ENCODE measurements around the gene AFF3. TPM values are rescaled to one million over a fixed set of nuclear protein-coding genes. Genes with fewer than 3 reads are reported as not detected.

AFF3 gene
- total RNA-seq, 4 donors from 2014 or later = 8.5 to 77.2 (median 27.1) TPM

- no peak for DNase-seq
- intact Hi-C loops (cut with DNase I; ENCODE audit: low total_unique reads) = no loop called here
- Histone ChIP-seq H3K4me1 (no peaks in the 10 kb centered on the region), H3K27ac (no peak overlapping the region), H3K27me3 (no peaks in the 10 kb centered on the region), H3K36me3 (no peaks in the 10 kb centered on the region), H3K9me3 (no peaks in the 10 kb centered on the region), H3K4me3 (no peak overlapping the region)
- TF ChIP-seq POLR2A (IDR thresholded peaks at IDR 0.05) = no peak
These were observed 167.0 kb downstream of the AFF3 start for GRCh38 chr2:99975386-99975785.

- Histone ChIP-seq H3K4me3 (no peak overlapping the region), H3K4me1 (no peaks in the 10 kb centered on the region)
These were observed 167.6 kb downstream of the AFF3 start for GRCh38 chr2:99974682-99975375.

DNA sequence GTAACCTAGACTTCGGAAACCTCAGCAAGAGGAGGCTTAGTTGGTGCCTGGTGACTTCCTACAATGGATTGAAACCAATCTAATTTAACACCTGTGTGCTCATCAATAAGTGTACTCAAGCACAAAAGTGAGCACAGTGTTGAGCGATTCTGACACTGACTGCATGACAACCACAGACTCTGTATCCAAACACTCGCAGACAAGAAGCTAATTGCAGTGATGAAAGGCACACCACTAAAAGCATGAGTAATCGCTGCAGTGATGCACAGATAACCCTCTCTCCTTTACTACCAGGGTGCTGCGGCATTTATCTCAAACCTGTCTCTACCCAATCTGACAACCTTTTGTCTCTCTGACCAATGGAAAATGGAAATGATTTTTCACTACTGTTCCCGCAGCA lies 168.1 kb downstream of the AFF3 start:
- Histone ChIP-seq H3K4me1 (no peaks in the 10 kb centered on the region), H3K27ac (no peak overlapping the region), H3K9me3 (no peaks in the 10 kb centered on the region), H3K4me3 (no peak overlapping the region), H3K27me3 (no peaks in the 10 kb centered on the region), H3K36me3 (no peaks in the 10 kb centered on the region)
- intact Hi-C loops (cut with DNase I; ENCODE audit: low total_unique reads) = no loop called here
- TF ChIP-seq POLR2A (IDR thresholded peaks at IDR 0.05) = no peak
- TF ChIP-seq, protein P1, sequence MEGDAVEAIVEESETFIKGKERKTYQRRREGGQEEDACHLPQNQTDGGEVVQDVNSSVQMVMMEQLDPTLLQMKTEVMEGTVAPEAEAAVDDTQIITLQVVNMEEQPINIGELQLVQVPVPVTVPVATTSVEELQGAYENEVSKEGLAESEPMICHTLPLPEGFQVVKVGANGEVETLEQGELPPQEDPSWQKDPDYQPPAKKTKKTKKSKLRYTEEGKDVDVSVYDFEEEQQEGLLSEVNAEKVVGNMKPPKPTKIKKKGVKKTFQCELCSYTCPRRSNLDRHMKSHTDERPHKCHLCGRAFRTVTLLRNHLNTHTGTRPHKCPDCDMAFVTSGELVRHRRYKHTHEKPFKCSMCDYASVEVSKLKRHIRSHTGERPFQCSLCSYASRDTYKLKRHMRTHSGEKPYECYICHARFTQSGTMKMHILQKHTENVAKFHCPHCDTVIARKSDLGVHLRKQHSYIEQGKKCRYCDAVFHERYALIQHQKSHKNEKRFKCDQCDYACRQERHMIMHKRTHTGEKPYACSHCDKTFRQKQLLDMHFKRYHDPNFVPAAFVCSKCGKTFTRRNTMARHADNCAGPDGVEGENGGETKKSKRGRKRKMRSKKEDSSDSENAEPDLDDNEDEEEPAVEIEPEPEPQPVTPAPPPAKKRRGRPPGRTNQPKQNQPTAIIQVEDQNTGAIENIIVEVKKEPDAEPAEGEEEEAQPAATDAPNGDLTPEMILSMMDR (IDR thresholded peaks at IDR 0.05) = no peak
- no peak for DNase-seq

More at GRCh38 chr2:99974682-99975375, 167.6 kb downstream of the AFF3 start:
- intact Hi-C loops (cut with DNase I; ENCODE audit: low total_unique reads) = no loop called here
- no peak overlapping the region for H3K27ac ChIP-seq
- no peaks in the 10 kb centered on the region for H3K36me3 ChIP-seq
- no peak for DNase-seq
- TF ChIP-seq, protein P1 (IDR thresholded peaks at IDR 0.05) = no peak
- TF ChIP-seq POLR2A (IDR thresholded peaks at IDR 0.05) = no peak
- H3K9me3 ChIP-seq = no peaks in the 10 kb centered on the region
- no peaks in the 10 kb centered on the region for H3K27me3 ChIP-seq

GRCh38 chr2:99971326-99971900 lies 171.0 kb downstream of the AFF3 start:
- Histone ChIP-seq H3K36me3 (no peaks in the 10 kb centered on the region), H3K27me3 (no peaks in the 10 kb centered on the region), H3K27ac (no peak overlapping the region), H3K4me3 (no peak overlapping the region), H3K4me1 (no peaks in the 10 kb centered on the region), H3K9me3 (no peaks in the 10 kb centered on the region)
- DNase-seq = no peak
- TF ChIP-seq, protein P1 (IDR thresholded peaks at IDR 0.05) = no peak
- TF ChIP-seq POLR2A (IDR thresholded peaks at IDR 0.05) = no peak
- intact Hi-C loops (cut with DNase I; ENCODE audit: low total_unique reads) = no loop called here

DNA sequence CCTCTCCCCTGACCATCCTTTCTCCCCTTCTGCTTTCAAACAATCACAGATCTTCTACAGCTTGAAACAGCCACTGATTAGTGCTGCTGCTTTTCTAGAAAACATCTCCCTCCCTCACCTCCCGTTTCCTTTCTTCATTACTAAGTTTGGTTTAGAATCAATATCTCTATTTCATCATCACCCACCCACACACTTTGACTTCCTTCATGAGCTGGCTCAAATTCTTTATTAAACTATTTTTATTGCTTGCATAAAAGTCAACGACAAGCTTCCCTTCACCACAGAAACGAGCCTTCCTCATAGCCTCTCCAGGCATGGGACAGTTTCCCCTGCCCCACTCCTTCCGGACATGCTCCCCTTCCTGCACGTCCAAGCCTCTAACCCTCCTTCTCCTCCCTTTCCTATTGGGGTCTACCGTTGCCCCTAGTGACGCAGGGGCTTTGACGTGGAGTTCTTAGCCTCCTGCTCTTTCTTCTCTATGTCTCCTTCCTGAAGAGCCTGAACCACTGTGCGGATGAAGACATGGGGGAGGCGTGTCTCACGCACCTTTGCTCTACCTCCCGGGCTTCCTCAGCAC lies 172.0 kb downstream of the AFF3 start:
- no peak for TF ChIP-seq POLR2A (IDR thresholded peaks at IDR 0.05)
- TF ChIP-seq, protein P1 (IDR thresholded peaks at IDR 0.05) = no peak
- Histone ChIP-seq H3K27ac (no peak overlapping the region), H3K4me3 (no peak overlapping the region), H3K9me3 (no peaks in the 10 kb centered on the region), H3K36me3 (no peaks in the 10 kb centered on the region), H3K4me1 (no peaks in the 10 kb centered on the region), H3K27me3 (no peaks in the 10 kb centered on the region)
- intact Hi-C loops (cut with DNase I; ENCODE audit: low total_unique reads) = no loop called here
- no peak for DNase-seq

All from uterus (tissue), 4 donors.